HG02798 (cell line): ENCODE data around the gene LPGAT1.
"Not testable (repeated sequence)": the region's sequence is repeated elsewhere in the genome, so short reads cannot be mapped to it uniquely, and the experiment has no call there.

Experiments used
- ATAC-seq: cut with Tn5 transposase; IDR thresholded peaks from one replicate; pipeline ENCODE4 v1.9.1; 2021; ENCODE audit warnings: mild to moderate bottlenecking; ENCODE audit not compliant: unreplicated experiment, poor library complexity

Gene LPGAT1

DNA sequence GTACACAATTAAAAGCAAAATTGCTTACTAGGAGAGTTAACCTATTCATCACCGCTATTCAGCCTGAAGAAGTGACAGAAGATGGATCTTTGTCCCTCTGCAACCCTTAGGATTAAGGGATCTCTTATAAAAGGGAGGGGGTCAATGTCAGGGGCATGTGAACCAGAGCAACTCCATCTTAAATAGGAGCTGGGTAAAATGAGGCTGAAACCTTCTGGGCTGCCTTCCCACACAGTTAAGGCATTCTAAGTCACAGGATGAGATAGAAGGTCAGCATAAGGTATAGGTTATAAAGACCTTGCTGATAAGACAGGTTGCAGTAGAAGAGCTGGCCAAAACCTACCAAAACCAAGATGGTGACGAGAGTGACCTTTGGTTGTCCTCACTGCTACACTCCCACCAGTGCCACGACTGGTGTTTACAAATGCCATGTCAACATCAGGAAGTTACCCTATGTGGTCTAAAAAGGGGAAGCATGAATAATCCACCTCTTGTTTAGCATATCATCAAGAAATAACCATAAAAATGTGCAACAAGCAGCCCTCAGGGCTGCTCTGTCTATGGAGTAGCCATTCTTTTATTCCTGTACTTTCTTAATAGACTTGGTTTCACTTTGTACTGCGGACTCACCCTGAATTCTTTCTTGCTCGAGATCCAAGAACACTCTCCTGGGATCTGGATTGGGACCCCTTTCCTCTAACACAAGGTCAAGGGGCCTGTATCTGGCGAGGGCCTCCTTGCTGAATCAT lies 119.8 kb downstream of the LPGAT1 start:
- ATAC-seq: no peak

DNA sequence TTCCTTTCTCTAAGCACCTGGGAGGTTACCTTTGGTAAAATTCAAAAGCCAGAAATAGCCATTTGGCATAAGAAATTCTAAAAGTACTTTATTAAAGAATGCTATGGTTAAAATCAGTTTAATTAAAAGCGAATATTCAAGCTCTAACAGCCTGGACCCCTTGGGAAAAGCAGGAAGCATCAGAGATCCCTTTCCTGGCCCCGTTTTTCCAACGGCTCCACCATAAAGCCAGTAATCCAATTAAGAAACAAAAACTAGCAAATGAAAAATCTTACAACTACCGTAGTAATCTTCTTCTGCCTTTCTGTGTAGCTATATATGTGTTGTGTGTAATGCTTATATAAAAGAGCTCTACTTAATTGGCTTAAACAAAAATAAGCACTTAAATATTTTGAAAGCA lies 121.6 kb downstream of the LPGAT1 start:
- ATAC-seq: no peak

DNA sequence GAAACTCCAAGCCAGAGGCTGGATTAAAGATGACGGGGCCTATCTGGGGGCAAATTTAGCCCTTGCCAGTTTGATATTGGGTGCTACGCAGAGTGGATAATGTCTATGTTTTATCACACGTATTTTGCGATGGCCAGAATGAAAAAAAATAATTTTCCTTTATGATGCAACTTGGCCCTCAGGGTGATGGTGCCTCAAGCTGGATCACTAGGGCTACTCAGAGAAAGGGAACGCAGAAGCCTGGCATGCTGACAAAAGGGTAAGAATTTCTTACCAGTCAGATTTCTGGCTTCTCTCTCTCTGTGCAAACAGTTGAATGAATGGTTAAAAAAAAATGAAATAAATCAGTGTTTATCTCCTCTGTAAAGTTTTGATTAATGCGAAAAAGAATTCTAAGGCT lies 122.6 kb downstream of the LPGAT1 start:
- ATAC-seq: no peak

GRCh38 chr1:211705467-211706091 lies 125.0 kb downstream of the LPGAT1 start:
- no peak for ATAC-seq

GRCh38 chr1:211704543-211704942 lies 126.0 kb downstream of the LPGAT1 start:
- no peak for ATAC-seq

GRCh38 chr1:211703812-211704537 lies 126.6 kb downstream of the LPGAT1 start:
- no peak for ATAC-seq

DNA sequence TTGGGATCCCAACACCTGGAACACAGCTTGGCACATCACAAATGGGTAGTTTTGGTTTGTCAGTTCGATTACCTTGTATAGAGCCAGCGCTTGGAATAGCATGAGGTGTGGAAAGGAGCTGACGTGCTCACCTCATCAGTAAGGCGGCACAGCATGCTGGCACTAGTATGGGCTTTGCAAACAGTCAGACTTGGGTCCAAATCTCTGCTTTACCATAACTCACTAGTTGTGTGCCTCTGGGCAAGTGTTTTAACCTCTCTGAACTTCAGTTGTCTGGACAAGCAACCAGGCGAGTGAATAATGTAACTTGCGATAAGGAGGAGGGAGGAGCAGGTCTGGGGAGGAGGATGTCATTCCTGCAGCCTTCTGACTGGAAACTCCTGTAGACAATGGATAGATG lies 128.8 kb downstream of the LPGAT1 start:
- ATAC-seq: no peak

GRCh38 chr1:211699059-211699458 lies 131.5 kb downstream of the LPGAT1 start:
- no peak for ATAC-seq

DNA sequence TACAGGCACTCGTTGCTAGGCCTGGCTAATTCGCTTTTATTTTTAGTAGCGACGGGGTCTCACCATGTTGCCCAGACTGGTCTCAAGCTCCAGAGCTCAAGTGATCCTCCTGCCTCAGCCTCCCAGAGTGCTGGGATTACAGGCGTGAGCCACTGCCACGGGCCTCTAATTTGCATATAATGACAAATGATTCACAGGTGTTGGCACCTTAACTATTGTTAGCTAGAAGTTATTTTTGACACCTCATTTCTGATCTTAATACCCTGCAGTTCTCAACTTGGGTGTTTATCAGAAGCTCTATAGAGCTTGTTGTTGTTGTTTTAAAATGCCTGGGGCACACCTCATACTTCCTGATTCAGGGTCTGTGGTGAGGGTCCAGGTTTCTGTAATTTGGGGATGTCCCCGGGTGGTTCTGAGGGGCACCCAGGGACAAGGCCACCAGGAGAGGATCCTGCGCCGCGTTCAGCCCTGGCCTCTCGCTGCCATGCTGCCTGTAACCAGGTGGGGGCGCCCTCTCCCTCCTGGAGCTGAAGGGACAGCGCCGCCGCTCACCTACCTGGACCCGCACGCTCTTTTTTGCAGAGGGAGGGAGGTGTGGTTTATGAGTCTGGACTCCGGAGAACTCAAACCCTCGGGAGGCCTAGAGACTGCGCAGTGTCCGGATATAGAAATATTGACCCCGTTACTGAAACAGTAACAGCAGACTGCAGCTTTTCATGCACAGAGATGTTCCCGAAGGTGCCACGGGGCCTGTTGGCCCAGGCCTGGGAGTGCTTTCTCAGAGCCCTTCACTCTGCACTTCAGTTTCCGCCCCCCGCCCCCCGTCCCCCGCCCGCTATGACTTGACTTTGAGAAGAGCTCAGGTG lies 132.2 kb downstream of the LPGAT1 start:
- ATAC-seq: peak; percentile 59

- ATAC-seq: peak; percentile 83
Measured at GRCh38 chr1:211697356-211697755, 133.2 kb downstream of the LPGAT1 start.

GRCh38 chr1:211695135-211695816 lies 135.3 kb downstream of the LPGAT1 start:
- ATAC-seq: peak; percentile 43

- not testable (repeated sequence) for ATAC-seq
Measured at GRCh38 chr1:211693911-211694310, 136.7 kb downstream of the LPGAT1 start.
